ENCODE data around the gene SGMS2.
A peak's percentile ranks its signal among the peaks of the same experiment; 100 is the strongest.
"Not testable (repeated sequence)": the region's sequence is repeated elsewhere in the genome, so short reads cannot be mapped to it uniquely, and the experiment has no call there.

The SGMS2 gene

DNA sequence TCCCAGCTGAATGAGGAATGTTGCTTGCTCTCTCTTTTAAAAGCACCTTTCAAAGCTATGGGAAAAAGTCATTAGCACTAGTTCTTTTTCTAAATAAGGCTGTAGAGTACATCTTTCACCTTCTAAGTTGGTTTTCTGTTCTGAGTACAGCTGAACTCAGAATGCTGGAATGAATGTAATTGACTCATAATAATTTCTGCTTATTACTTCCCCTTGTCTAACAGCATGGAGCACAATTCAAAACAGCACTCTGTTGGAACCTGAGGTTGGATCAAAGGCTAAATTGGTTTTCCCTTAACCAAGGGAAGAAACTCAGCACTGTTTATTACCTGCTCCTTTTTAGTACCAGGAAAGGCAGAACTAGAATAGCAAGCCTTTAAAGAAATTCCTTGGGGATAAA lies 73.1 kb downstream of the SGMS2 start:
- TF ChIP-seq POLR2A (IDR thresholded peaks at IDR 0.05; ENCODE audit: low read length) = no peak
- no peak for TF ChIP-seq GATA1 (IDR thresholded peaks at IDR 0.05; ENCODE audit: low read depth, low read length)
- no peak for DNase-seq

GRCh38 chr4:107900067-107900466 lies 75.3 kb downstream of the SGMS2 start:
- no peak for DNase-seq
- TF ChIP-seq POLR2A (IDR thresholded peaks at IDR 0.05; ENCODE audit: low read length) (no peak), GATA1 (IDR thresholded peaks at IDR 0.05; ENCODE audit: low read depth, low read length) (no peak)

GRCh38 chr4:107900508-107900907 lies 75.8 kb downstream of the SGMS2 start:
- TF ChIP-seq GATA1 (IDR thresholded peaks at IDR 0.05; ENCODE audit: low read depth, low read length) (no peak), POLR2A (IDR thresholded peaks at IDR 0.05; ENCODE audit: low read length) (no peak)
- DNase-seq = no peak

DNA sequence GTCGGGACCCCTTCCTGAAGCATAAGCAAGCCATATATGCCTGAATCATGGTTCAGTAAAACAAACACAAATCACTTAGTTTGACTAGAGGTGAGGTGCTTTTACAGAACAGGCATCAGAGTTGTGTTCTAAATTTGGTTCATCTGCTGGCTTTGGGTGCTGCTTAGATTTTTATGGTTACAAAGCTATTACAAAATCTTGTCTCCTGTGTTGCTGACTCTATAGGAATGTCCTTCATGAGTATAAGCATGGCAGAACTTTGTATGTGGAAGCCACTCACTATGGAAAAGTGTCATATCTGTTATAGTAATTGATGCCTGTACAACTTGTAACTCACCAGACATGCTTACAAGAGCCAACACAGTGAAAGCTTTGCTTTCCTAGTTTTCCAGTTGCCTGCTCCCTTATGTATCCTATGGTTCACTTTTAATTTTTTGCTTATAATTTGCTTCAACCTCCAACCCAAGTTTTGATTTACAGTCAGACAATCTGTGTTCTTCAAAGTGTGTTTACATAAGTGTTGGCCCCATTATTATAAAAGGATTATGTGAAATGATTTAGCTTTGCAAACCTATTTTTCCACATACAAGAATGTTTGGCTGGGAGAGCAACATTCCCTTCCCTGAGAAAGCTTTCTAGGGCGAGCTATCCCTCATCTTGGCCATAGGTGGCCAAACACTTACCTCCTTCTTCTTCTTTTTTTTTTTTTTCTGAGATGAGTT lies 76.6 kb downstream of the SGMS2 start:
- no peak for DNase-seq
- TF ChIP-seq POLR2A (IDR thresholded peaks at IDR 0.05; ENCODE audit: low read length) = no peak
- TF ChIP-seq GATA1 (IDR thresholded peaks at IDR 0.05; ENCODE audit: low read depth, low read length) = no peak

DNA sequence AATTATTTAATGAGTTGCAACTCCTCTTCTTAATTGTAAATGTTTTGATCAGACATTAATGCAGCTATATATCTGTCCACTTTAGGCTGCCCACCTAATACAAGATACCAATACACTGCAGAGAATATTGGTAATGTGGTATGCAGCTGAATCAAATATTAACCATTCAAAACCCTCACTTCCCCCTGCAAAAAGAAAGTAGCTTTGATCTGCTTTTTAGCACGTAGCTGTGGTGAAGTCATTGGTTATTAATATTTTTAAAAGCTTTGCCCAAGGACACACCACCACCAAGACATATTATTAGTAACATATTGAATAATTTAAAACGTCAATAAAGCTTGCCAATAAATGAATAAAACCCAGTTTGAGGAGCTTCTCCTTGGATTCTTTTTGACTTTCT lies 78.0 kb downstream of the SGMS2 start:
- no peak for DNase-seq

GRCh38 chr4:107905082-107905481 lies 80.3 kb downstream of the SGMS2 start:
- not testable (repeated sequence) for DNase-seq

More for the DNA sequence above, 78.0 kb downstream of the SGMS2 start:
- TF ChIP-seq POLR2A (IDR thresholded peaks at IDR 0.05; ENCODE audit: low read length) = no peak
- no peak for TF ChIP-seq GATA1 (IDR thresholded peaks at IDR 0.05; ENCODE audit: low read depth, low read length)

- no peak for DNase-seq
- TF ChIP-seq GATA1 (IDR thresholded peaks at IDR 0.05; ENCODE audit: low read depth, low read length) = no peak
- no peak for TF ChIP-seq POLR2A (IDR thresholded peaks at IDR 0.05; ENCODE audit: low read length)
Observed at GRCh38 chr4:107906458-107907100, 81.8 kb downstream of the SGMS2 start.

DNA sequence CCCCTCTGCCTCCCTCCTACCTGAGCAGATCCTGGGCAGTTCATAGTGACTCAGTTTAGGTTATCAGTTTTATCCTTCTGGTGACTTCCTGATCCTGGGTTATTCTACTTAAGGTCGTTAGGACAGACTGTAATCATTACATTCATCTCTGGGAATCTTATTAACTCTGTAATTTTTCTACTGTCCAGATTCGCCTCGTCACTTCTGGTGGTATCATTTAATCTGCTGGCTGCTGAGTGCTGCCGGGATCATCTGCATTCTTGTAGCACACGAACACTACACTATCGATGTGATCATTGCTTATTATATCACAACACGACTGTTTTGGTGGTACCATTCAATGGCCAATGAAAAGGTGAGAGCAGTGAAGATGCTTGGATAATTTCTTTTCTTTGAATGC lies 83.6 kb downstream of the SGMS2 start:
- DNase-seq = no peak
- no peak for TF ChIP-seq GATA1 (IDR thresholded peaks at IDR 0.05; ENCODE audit: low read depth, low read length)
- TF ChIP-seq POLR2A (IDR thresholded peaks at IDR 0.05; ENCODE audit: low read length) = no peak

- TF ChIP-seq POLR2A (IDR thresholded peaks at IDR 0.05; ENCODE audit: low read length) (no peak), GATA1 (IDR thresholded peaks at IDR 0.05; ENCODE audit: low read depth, low read length) (no peak)
- DNase-seq = peak; percentile 60 to 74
Observed at GRCh38 chr4:107913283-107913899, 88.7 kb downstream of the SGMS2 start.

GRCh38 chr4:107915220-107915619 lies 90.5 kb downstream of the SGMS2 start:
- no peak for DNase-seq
- TF ChIP-seq POLR2A (IDR thresholded peaks at IDR 0.05; ENCODE audit: low read length) (no peak), GATA1 (IDR thresholded peaks at IDR 0.05; ENCODE audit: low read depth, low read length) (no peak)

- TF ChIP-seq GATA1 (IDR thresholded peaks at IDR 0.05; ENCODE audit: low read depth, low read length) = no peak
- TF ChIP-seq POLR2A (IDR thresholded peaks at IDR 0.05; ENCODE audit: low read length) = no peak
- DNase-seq = no peak
Observed at GRCh38 chr4:107916623-107917022, 91.9 kb downstream of the SGMS2 start.

DNA sequence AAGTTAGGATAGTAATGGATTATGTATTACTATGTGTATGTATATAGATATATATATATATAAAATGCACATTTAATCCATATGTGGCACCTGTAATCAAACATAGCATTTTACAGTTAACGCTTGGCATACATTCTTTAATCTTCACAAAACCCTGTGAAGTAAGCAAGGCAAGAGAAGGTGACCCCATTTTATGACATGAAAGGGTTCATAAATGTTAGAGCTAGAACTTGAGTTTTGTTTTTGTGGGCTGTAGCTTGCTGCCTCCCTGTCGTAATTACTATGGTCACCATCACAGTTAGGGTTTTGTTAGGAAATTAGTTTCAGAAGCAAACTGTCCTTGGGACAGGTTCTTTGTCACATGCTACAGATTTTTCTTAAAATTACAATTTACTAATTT lies 92.8 kb downstream of the SGMS2 start:
- TF ChIP-seq POLR2A (IDR thresholded peaks at IDR 0.05; ENCODE audit: low read length) (no peak), GATA1 (IDR thresholded peaks at IDR 0.05; ENCODE audit: low read depth, low read length) (no peak)

DNA sequence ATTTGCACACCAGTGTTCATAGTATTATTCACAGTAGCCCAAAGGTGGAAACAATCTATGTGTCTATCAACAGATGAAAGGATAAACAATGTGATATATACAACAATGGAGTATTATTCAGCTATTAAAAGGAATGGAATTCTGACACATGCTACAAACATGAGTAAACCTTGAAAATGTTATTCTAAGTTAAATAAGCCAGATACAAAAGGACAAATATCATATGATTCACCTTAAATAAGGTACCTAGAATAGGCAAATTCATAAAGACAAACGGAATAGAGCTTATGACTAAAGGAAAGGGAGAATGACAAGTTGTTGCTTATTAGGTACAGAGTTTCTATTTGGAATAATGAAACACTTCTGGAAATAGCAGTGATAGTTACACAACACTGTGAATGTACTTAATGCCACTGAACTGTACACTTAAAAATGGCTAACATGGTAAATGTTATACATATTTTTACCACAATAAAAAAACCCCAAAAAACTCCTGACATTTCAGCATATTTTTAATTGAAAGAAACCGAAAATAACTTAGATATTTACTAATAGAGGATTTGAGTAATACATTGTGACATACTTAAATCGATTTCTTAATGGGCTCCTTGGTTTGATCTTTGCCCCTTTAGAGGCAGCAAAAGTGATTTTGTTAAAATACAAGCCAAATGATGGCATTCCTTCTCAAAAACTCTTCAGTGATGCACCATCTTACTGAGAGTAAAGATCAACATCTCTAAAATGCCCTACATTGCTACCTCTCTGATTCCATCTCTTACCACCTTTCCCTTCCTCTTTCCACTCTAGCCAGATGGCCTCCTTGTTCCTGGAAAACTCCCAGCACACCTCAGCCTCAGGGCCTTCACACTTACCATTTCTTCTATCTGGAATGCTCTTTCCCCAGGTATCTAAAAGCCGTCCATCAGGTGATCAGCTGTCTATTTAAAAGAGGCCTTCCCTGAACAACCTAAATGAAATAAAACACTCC lies 98.0 kb downstream of the SGMS2 start:
- TF ChIP-seq POLR2A (IDR thresholded peaks at IDR 0.05; ENCODE audit: low read length) (no peak), GATA1 (IDR thresholded peaks at IDR 0.05; ENCODE audit: low read depth, low read length) (no peak)
- no peak for DNase-seq

More for the DNA sequence above, 92.8 kb downstream of the SGMS2 start:
- no peak for DNase-seq

DNA sequence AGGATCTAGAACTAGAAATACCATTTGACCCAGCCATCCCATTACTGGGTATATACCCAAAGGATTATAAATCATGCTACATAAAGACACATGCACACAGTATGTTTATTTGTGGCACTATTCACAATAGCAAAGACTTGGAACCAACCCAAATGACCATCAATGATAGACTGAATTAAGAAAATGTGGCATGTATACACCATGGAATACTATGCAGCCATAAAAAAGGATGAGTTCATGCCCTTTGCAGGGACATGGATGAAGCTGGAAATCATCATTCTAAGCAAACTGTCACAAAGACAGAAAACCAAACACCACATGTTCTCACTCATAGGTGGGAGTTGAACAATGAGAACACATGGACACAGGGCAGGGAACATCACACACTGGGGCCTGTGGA lies 101.0 kb downstream of the SGMS2 start:
- not testable (repeated sequence) for DNase-seq

- DNase-seq = not testable (repeated sequence)
Observed at GRCh38 chr4:107926875-107927274, 102.1 kb downstream of the SGMS2 start.
